Stimulated activated naive CD8-positive, alpha-beta T cell treated with anti-CD3 and anti-CD28 coated beads, Interleukin-15, Interleukin-2, amounts not matched to agents 100 ng/mL and 50 ng/mL, for 24 hours (primary cell): ENCODE data around the gene HNMT.

ENCODE experiments used
- H3K27ac Mint-ChIP-seq: one replicate; pipeline ENCODE4 v1.8.0; 2021; ENCODE audit warnings: mild to moderate bottlenecking, mixed read lengths
- H3K27me3 Mint-ChIP-seq: one replicate; pipeline ENCODE4 v1.8.0; 2021; ENCODE audit warnings: mixed read lengths
- H3K36me3 Mint-ChIP-seq: one replicate; pipeline ENCODE4 v1.8.0; 2021; ENCODE audit warnings: low read depth, mixed read lengths
- H3K4me1 Mint-ChIP-seq: one replicate; pipeline ENCODE4 v1.8.0; 2021; ENCODE audit warnings: low read depth, mixed read lengths
- H3K4me3 Mint-ChIP-seq: one replicate; pipeline ENCODE4 v1.8.0; 2021; ENCODE audit warnings: mild to moderate bottlenecking, mixed read lengths
- H3K9me3 Mint-ChIP-seq: one replicate; pipeline ENCODE4 v1.8.0; 2021; ENCODE audit warnings: mixed read lengths

HNMT gene

GRCh38 chr2:138061961-138062360, 97.7 kb downstream of the HNMT start:
- Mint-ChIP-seq H3K9me3 (no peaks in the 10 kb centered on the region), H3K4me3 (no peak overlapping the region), H3K36me3 (no peaks in the 10 kb centered on the region), H3K27ac (no peak overlapping the region), H3K4me1 (no peaks in the 10 kb centered on the region), H3K27me3 (no peaks in the 10 kb centered on the region)

DNA sequence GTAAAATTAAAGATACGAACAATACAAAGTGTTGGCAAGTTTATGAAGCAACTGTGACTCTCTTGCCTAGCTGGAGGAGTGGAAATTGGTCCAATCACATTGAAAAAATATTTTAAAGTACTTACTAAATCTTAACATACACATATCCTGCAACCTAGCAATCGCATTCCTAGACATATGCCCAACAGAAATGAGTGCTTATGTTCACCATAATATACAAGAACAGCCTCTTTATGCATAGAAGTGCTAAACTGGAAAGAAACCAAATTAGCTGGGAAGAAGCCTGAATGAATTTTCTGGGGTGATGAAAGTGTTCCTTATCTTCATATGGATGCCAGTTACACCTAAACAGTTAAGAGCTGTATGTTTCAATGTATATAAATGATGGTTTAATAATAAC, 98.9 kb downstream of the HNMT start:
- H3K36me3 Mint-ChIP-seq = no peaks in the 10 kb centered on the region
- no peaks in the 10 kb centered on the region for H3K27me3 Mint-ChIP-seq
- H3K4me1 Mint-ChIP-seq = no peaks in the 10 kb centered on the region
- H3K27ac Mint-ChIP-seq = no peak overlapping the region
- no peak overlapping the region for H3K4me3 Mint-ChIP-seq
- H3K9me3 Mint-ChIP-seq = peaks cover under 1% of the 10 kb centered on the region
